ENCODE data around the gene FTCD. TPM values are rescaled to one million over a fixed set of nuclear protein-coding genes. Genes with fewer than 3 reads are reported as not detected.

FTCD gene
- total and polyA plus RNA-seq, 10 of the 15 experiments (the other 5 are each of a cell fraction or from before 2014, with no cell fraction given), result 0.27 to 0.28 TPM; not detected in 8

DNA sequence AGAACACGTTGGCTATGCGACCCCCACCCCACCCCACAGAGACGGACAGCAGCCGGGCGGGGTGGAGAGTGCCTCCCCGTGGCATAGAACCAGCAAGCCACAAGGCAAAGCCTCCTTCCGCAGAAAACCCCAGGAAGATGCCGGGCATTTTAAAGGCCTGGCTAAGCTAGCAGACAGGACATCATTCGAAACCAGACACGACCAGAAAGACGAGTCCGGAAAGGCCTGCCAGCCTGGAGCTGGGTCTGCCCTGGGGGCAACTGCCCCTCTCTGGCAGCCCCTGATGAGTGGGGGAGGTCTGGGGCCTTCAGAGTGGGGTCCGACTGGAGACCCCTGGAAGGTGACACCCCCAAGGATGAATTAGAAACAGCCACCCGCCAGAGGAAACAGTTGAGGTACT, 8.5 kb downstream of the FTCD start:
- WGBS (ENCODE audit: insufficient coverage, insufficient replicate concordance, low lambda C conversion rate, missing lambda C conversion rate), result 31% methylated on average over 13 of the region's 14 CpGs
- SMC1A ChIA-PET (ENCODE audit: uncharacterized antibody, unreplicated experiment), result no interaction called here
- no peaks in the 10 kb centered on the region for H3K79me2 ChIP-seq (ENCODE audit: control insufficient read depth, insufficient read depth, low read length)
- no peak overlapping the region for H3K4me3 ChIP-seq
- no peak for DNase-seq (ENCODE audit: low read depth, low spot score)
- POLR2A ChIA-PET, result no interaction called here
- no peak for ATAC-seq
- H3K27ac ChIP-seq (ENCODE audit: control insufficient read depth, insufficient read depth), result no peak overlapping the region
- RAD21 ChIA-PET (ENCODE audit: unreplicated experiment), result no interaction called here
- H2AFZ ChIP-seq (ENCODE audit: control insufficient read depth, low read depth, low read length), result no peak overlapping the region
- in situ Hi-C loops (cut with MboI) (no loop called here), intact Hi-C loops (cut with micrococcal nuclease; ENCODE audit: unreplicated experiment) (loop anchor here (10.0 kb wide), 1 partner anchor 138 kb away; the partner anchor contains the start of genes MCM3AP and YBEY)
- no peaks in the 10 kb centered on the region for H3K27me3 ChIP-seq (replicated peaks in 1 of 2; ENCODE audit: control insufficient read depth in 2 of 2, insufficient read depth in 2 of 2, low read length in 1 of 2)
- CTCF ChIA-PET, result interaction anchor here (0.9 to 1.3 kb wide), 3 partner anchors 107 to 179 kb away, joined by 3 to 4 read pairs (median 4); a partner anchor contains a TSS
- no peaks in the 10 kb centered on the region; the same call in 1 of the 2 replicates for H3K4me1 ChIP-seq (ENCODE audit: control insufficient read depth, insufficient read depth, low read length)
- H3K9ac ChIP-seq (ENCODE audit: control insufficient read depth, insufficient read depth, low read length), result no peak overlapping the region
- TF ChIP-seq PML (IDR thresholded peaks at IDR 0.05; ENCODE audit: low read length) (no peak), CEBPB (IDR thresholded peaks at IDR 0.05; ENCODE audit: borderline replicate concordance in 1 of 2, low read depth in 2 of 2, low read length in 2 of 2) (no peak)
- TF ChIP-seq, protein P1, sequence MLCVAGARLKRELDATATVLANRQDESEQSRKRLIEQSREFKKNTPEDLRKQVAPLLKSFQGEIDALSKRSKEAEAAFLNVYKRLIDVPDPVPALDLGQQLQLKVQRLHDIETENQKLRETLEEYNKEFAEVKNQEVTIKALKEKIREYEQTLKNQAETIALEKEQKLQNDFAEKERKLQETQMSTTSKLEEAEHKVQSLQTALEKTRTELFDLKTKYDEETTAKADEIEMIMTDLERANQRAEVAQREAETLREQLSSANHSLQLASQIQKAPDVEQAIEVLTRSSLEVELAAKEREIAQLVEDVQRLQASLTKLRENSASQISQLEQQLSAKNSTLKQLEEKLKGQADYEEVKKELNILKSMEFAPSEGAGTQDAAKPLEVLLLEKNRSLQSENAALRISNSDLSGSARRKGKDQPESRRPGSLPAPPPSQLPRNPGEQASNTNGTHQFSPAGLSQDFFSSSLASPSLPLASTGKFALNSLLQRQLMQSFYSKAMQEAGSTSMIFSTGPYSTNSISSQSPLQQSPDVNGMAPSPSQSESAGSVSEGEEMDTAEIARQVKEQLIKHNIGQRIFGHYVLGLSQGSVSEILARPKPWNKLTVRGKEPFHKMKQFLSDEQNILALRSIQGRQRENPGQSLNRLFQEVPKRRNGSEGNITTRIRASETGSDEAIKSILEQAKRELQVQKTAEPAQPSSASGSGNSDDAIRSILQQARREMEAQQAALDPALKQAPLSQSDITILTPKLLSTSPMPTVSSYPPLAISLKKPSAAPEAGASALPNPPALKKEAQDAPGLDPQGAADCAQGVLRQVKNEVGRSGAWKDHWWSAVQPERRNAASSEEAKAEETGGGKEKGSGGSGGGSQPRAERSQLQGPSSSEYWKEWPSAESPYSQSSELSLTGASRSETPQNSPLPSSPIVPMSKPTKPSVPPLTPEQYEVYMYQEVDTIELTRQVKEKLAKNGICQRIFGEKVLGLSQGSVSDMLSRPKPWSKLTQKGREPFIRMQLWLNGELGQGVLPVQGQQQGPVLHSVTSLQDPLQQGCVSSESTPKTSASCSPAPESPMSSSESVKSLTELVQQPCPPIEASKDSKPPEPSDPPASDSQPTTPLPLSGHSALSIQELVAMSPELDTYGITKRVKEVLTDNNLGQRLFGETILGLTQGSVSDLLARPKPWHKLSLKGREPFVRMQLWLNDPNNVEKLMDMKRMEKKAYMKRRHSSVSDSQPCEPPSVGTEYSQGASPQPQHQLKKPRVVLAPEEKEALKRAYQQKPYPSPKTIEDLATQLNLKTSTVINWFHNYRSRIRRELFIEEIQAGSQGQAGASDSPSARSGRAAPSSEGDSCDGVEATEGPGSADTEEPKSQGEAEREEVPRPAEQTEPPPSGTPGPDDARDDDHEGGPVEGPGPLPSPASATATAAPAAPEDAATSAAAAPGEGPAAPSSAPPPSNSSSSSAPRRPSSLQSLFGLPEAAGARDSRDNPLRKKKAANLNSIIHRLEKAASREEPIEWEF (IDR thresholded peaks at IDR 0.05; ENCODE audit: insufficient replicate concordance, low read depth, low read length), result no peak
- BruUV-seq (replicated peaks), result no TSS peak
- H3K4me2 ChIP-seq (ENCODE audit: control insufficient read depth, insufficient read depth), result no peak overlapping the region
- H4K20me1 ChIP-seq (ENCODE audit: control insufficient read depth, insufficient read depth), result no peaks in the 10 kb centered on the region
- no peaks in the 10 kb centered on the region for H3K36me3 ChIP-seq (ENCODE audit: control insufficient read depth in 2 of 2, insufficient read depth in 2 of 2, low read length in 1 of 2)
- FAIRE-seq, result no peak
- H3K9me3 ChIP-seq (replicated peaks; ENCODE audit: control insufficient read depth, insufficient read depth, low read length), result no peaks in the 10 kb centered on the region; the same call in 2 of the 3 replicates

Data from GM12878 (cell line).